ENCODE data around the gene SLC17A1.

DNA sequence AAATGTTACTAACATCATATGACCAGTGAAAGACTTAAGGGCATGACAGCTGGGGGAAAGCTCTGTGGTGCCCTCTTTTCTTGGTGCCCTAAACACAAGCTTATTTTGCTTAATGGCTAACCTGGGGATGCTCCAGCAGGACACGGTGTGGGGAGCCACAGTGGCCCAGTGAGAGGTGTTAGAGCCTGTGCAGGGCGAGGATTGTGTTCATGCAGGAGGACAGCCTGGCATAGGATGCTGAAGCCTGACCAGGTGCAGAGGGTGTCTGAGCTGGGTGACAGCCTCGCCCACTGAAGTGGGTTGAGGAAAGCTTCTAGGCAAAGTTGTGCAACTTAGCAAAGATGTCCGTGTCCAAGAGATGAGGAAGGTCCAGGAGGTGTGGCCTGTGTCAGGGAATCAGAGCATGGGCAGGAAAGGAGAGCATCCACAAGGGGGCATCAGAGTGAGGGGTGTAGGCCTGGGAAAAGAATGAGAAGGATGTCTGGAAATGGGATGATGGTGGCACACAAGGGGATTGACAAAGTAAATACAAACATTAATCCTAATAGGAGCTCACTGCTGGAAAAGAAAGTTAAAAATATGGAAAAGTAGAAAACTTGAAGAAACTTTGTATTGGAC, 43.4 kb downstream of the SLC17A1 start:
- peak in 2 of 5 experiments; percentile 23 to 24 for TF ChIP-seq CTCF (IDR thresholded peaks at IDR 0.05)
- no peak for TF ChIP-seq POLR2A (IDR thresholded peaks at IDR 0.05)
- no peak for TF ChIP-seq EP300 (IDR thresholded peaks at IDR 0.05)

Data from tibial nerve (tissue), 4 donors.